Adipocyte (in vitro differentiated cells): Measurements from ENCODE around the gene OS9.
"Not testable (repeated sequence)": the region's sequence is repeated elsewhere in the genome, so short reads cannot be mapped to it uniquely, and the experiment has no call there.

Source experiments
- DNase-seq: peaks from one replicate; pipeline ENCODE4 v3.0.0-alpha.2; 2015; ENCODE audit warnings: low read depth
- H3K27me3 ChIP-seq: replicated peaks from 2 replicates; pipeline ENCODE4 v1.7.0; 2013; ENCODE audit warnings: mild to moderate bottlenecking, low read length, moderate library complexity; ENCODE audit not compliant: control insufficient read depth, insufficient read depth
- H3K36me3 ChIP-seq: 2 replicates; pipeline ENCODE4 v1.7.0; 2013; ENCODE audit warnings: low read length, mild to moderate bottlenecking, moderate library complexity; ENCODE audit not compliant: control insufficient read depth, insufficient read depth, severe bottlenecking
- H3K4me1 ChIP-seq: 2 replicates; pipeline ENCODE4 v1.7.0; 2013; ENCODE audit warnings: mild to moderate bottlenecking, low read length, moderate library complexity; ENCODE audit not compliant: control insufficient read depth, insufficient read depth
- H3K4me3 ChIP-seq: 2 replicates; pipeline ENCODE4 v1.7.0; 2013; ENCODE audit warnings: mild to moderate bottlenecking, low read length, moderate library complexity
- H3K9ac ChIP-seq: 2 replicates; pipeline ENCODE4 v1.7.0; 2013; ENCODE audit warnings: mild to moderate bottlenecking, low read length, moderate library complexity
- H3K9me3 ChIP-seq: 2 replicates; pipeline ENCODE4 v1.7.0; 2013; ENCODE audit warnings: mild to moderate bottlenecking, low read length, moderate library complexity; ENCODE audit not compliant: control insufficient read depth

OS9 gene

GRCh38 chr12:57669691-57670090 is 24.2 kb upstream of the OS9 start:
- not testable (repeated sequence) for DNase-seq, H3K4me1 ChIP-seq, H3K27me3 ChIP-seq, H3K36me3 ChIP-seq, H3K9me3 ChIP-seq, H3K4me3 ChIP-seq, H3K9ac ChIP-seq

GRCh38 chr12:57671811-57672210 is 22.1 kb upstream of the OS9 start:
- not testable (repeated sequence) for H3K9me3 ChIP-seq, H3K27me3 ChIP-seq, H3K9ac ChIP-seq, H3K36me3 ChIP-seq, H3K4me1 ChIP-seq, DNase-seq, H3K4me3 ChIP-seq

GRCh38 chr12:57672801-57673200 is 21.1 kb upstream of the OS9 start:
- DNase-seq: no peak
- Histone ChIP-seq H3K27me3 (peaks cover 3% of the 10 kb centered on the region), H3K4me1 (no peaks in the 10 kb centered on the region), H3K9ac (no peak overlapping the region), H3K36me3 (no peaks in the 10 kb centered on the region), H3K4me3 (no peak overlapping the region), H3K9me3 (no peaks in the 10 kb centered on the region)

GRCh38 chr12:57674691-57675090 is 19.2 kb upstream of the OS9 start:
- Histone ChIP-seq H3K9ac (no peak overlapping the region), H3K36me3 (no peaks in the 10 kb centered on the region), H3K4me1 (no peaks in the 10 kb centered on the region), H3K27me3 (peaks cover 3% of the 10 kb centered on the region), H3K9me3 (no peaks in the 10 kb centered on the region), H3K4me3 (no peak overlapping the region)
- no peak for DNase-seq

GRCh38 chr12:57677947-57678346 is 16.0 kb upstream of the OS9 start:
- not testable (repeated sequence) for DNase-seq, H3K9ac ChIP-seq, H3K4me3 ChIP-seq, H3K27me3 ChIP-seq, H3K4me1 ChIP-seq, H3K36me3 ChIP-seq
- H3K9me3 ChIP-seq: peaks cover 10% of the 10 kb centered on the region

GRCh38 chr12:57679697-57680096 is 14.2 kb upstream of the OS9 start:
- no peak overlapping the region for H3K4me3 ChIP-seq
- H3K4me1 ChIP-seq: no peaks in the 10 kb centered on the region
- no peaks in the 10 kb centered on the region for H3K36me3 ChIP-seq
- no peak overlapping the region for H3K9ac ChIP-seq
- H3K9me3 ChIP-seq: peaks cover 10% of the 10 kb centered on the region
- no peak for DNase-seq
- H3K27me3 ChIP-seq: peaks cover 3% of the 10 kb centered on the region

GRCh38 chr12:57687862-57688261 is 6.1 kb upstream of the OS9 start:
- H3K9me3 ChIP-seq: no peaks in the 10 kb centered on the region
- peaks cover 9% of the 10 kb centered on the region for H3K27me3 ChIP-seq

GRCh38 chr12:57688931-57689330 is 5.0 kb upstream of the OS9 start:
- no peak for DNase-seq
- H3K4me1 ChIP-seq: peaks cover 5% of the 10 kb centered on the region
- H3K27me3 ChIP-seq: peaks cover 9% of the 10 kb centered on the region
- H3K4me3 ChIP-seq: no peak overlapping the region
- H3K9me3 ChIP-seq: no peaks in the 10 kb centered on the region
- H3K9ac ChIP-seq: no peak overlapping the region
- H3K36me3 ChIP-seq: no peaks in the 10 kb centered on the region

More at GRCh38 chr12:57687862-57688261, 6.1 kb upstream of the OS9 start:
- H3K4me1 ChIP-seq: no peaks in the 10 kb centered on the region
- H3K9ac ChIP-seq: no peak overlapping the region
- H3K36me3 ChIP-seq: no peaks in the 10 kb centered on the region
- H3K4me3 ChIP-seq: no peak overlapping the region
- no peak for DNase-seq

GRCh38 chr12:57692500-57692899 is 1.4 kb upstream of the OS9 start:
- H3K4me3 ChIP-seq: no peak overlapping the region

GRCh38 chr12:57693317-57693658 is 644 bp upstream of the OS9 start:
- Histone ChIP-seq H3K9me3 (no peaks in the 10 kb centered on the region), H3K9ac (peak overlapping the region; percentile 41), H3K4me1 (peaks cover 12% of the 10 kb centered on the region), H3K4me3 (peak overlapping the region; percentile 63), H3K36me3 (peaks cover 24% of the 10 kb centered on the region), H3K27me3 (no peaks in the 10 kb centered on the region)
- DNase-seq: peak; percentile 2

More at GRCh38 chr12:57692500-57692899, 1.4 kb upstream of the OS9 start:
- peaks cover 12% of the 10 kb centered on the region for H3K4me1 ChIP-seq
- no peaks in the 10 kb centered on the region for H3K27me3 ChIP-seq
- H3K9ac ChIP-seq: no peak overlapping the region
- H3K9me3 ChIP-seq: no peaks in the 10 kb centered on the region
- no peak for DNase-seq
- H3K36me3 ChIP-seq: peaks cover 16% of the 10 kb centered on the region

- peak overlapping the region; percentile 99 for H3K4me3 ChIP-seq
- peak; percentile 52 for DNase-seq
These were observed 607 bp downstream of the OS9 start for GRCh38 chr12:57694459-57695019.

GRCh38 chr12:57695770-57696432 is 2.0 kb downstream of the OS9 start:
- Histone ChIP-seq H3K36me3 (peaks cover 37% of the 10 kb centered on the region), H3K9ac (no peak overlapping the region), H3K4me3 (no peak overlapping the region), H3K27me3 (no peaks in the 10 kb centered on the region), H3K9me3 (no peaks in the 10 kb centered on the region), H3K4me1 (peaks cover 12% of the 10 kb centered on the region)
- DNase-seq: no peak

More at GRCh38 chr12:57694459-57695019, 607 bp downstream of the OS9 start:
- peaks cover 32% of the 10 kb centered on the region for H3K36me3 ChIP-seq
- peak overlapping the region; percentile 99 for H3K9ac ChIP-seq
- no peaks in the 10 kb centered on the region for H3K27me3 ChIP-seq
- peaks cover 12% of the 10 kb centered on the region for H3K4me1 ChIP-seq
- H3K9me3 ChIP-seq: no peaks in the 10 kb centered on the region
